Right lobe of liver (tissue), 4 donors: ENCODE data around the gene INS.
"Not testable (repeated sequence)": the region's sequence is repeated elsewhere in the genome, so short reads cannot be mapped to it uniquely, and the experiment has no call there.

Experiments used
- POLR2A ChIP-seq: fragments of 450-650 bp; IDR thresholded peaks from one replicate; pipeline ENCODE4 v1.6.1; 2017; ENCODE audit warnings: antibody characterized with exemption, mild to moderate bottlenecking
- TF ChIP-seq, protein P1 (sequence below), 4 donors: fragments of 200-600 bp in 3 of 4; fragments of 450-650 bp in 1 of 4; IDR thresholded peaks; one replicate each; pipeline versions ENCODE4 v1.5.1 to v1.8.0; 2016 to 2022; ENCODE audit warnings: antibody characterized with exemption in 4 of 4, mild to moderate bottlenecking in 2 of 4
- donor health status: DM: no; HTN: no; CAD: no.
- donor health status: DM: no; HTN: no; CAD: no.
- donor health status: DM: no; HTN: yes; CAD: no.

DNA sequence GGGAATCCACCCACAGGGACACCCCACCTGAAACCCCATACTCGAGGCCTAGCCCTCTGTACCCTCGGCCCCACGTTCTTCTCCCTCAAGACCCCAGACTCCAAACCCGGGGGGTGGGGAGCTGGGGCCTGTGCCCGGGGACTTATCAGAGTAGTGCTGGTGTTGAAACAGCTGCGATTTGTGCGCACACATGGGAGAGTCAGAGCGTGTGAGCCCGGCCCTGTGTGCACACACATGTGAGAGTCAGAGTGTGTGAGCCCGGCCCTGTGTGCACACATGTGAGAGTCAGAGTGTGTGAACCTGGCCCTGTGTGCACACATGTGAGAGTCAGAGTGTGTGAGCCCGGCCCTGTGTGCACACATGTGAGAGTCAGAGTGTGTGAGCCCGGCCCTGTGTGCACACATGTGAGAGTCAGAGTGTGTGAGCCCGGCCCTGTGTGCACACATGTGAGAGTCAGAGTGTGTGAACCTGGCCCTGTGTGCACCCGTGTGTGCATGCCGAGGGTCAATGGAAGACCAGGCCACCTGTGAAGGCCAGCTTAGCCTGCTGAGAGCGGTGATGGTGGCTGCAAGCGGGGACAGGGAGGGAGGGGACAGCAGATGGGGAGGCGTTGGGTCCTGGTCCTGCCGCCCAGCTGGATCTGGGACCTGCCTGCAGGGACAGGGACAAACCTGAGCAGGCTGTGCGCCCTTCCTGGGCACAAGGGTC, 33.0 kb upstream of the INS start:
- TF ChIP-seq POLR2A: not testable (repeated sequence)
- TF ChIP-seq, protein P1, sequence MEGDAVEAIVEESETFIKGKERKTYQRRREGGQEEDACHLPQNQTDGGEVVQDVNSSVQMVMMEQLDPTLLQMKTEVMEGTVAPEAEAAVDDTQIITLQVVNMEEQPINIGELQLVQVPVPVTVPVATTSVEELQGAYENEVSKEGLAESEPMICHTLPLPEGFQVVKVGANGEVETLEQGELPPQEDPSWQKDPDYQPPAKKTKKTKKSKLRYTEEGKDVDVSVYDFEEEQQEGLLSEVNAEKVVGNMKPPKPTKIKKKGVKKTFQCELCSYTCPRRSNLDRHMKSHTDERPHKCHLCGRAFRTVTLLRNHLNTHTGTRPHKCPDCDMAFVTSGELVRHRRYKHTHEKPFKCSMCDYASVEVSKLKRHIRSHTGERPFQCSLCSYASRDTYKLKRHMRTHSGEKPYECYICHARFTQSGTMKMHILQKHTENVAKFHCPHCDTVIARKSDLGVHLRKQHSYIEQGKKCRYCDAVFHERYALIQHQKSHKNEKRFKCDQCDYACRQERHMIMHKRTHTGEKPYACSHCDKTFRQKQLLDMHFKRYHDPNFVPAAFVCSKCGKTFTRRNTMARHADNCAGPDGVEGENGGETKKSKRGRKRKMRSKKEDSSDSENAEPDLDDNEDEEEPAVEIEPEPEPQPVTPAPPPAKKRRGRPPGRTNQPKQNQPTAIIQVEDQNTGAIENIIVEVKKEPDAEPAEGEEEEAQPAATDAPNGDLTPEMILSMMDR (IDR thresholded peaks at IDR 0.05): not testable (repeated sequence)
